ENCODE results near the gene INTS6. TPM values are rescaled to one million over a fixed set of nuclear protein-coding genes. Genes with fewer than 3 reads are reported as not detected.

INTS6 gene
- total and polyA plus RNA-seq, 4 donors = 9.5 to 57.7 (median 21.1) TPM

DNA sequence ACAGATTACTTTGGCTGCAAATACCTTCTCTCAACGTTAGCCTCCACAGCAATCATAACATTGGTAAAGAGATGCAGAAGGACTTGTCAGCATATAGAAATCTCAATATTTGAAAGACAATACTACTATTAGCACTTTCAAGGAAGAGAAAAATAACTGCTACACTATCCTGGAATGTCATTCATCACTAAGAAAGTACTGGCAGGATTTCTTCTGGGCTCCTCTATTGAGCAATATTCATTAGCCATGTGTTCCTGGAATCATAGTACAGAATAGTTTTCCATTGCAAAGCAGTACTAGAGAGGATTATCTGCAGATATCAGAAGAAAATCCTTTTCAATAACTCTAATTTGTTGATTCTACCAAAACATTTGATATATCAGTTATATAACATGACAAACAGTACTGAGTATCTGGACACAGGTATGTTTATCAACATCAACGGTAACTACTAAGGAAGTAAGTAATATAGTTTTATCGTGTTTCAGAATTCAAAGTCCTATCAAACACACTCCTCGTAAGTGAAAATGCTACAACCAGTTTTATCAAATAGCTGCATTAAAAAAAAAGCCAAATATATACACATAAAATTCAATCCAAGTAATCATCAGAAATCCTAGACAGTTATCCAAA, 27.3 kb downstream of the INTS6 start:
- TF ChIP-seq, protein P1, sequence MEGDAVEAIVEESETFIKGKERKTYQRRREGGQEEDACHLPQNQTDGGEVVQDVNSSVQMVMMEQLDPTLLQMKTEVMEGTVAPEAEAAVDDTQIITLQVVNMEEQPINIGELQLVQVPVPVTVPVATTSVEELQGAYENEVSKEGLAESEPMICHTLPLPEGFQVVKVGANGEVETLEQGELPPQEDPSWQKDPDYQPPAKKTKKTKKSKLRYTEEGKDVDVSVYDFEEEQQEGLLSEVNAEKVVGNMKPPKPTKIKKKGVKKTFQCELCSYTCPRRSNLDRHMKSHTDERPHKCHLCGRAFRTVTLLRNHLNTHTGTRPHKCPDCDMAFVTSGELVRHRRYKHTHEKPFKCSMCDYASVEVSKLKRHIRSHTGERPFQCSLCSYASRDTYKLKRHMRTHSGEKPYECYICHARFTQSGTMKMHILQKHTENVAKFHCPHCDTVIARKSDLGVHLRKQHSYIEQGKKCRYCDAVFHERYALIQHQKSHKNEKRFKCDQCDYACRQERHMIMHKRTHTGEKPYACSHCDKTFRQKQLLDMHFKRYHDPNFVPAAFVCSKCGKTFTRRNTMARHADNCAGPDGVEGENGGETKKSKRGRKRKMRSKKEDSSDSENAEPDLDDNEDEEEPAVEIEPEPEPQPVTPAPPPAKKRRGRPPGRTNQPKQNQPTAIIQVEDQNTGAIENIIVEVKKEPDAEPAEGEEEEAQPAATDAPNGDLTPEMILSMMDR (IDR thresholded peaks at IDR 0.05; ENCODE audit: control extremely low read depth, extremely low read depth) = no peak
- no peak overlapping the region for H3K4me3 ChIP-seq
- no peaks in the 10 kb centered on the region for H3K9me3 ChIP-seq (ENCODE audit: control insufficient read depth in 4 of 4, insufficient read depth in 3 of 4, low read length in 3 of 4)
- no peaks in the 10 kb centered on the region for H3K27me3 ChIP-seq (ENCODE audit: control insufficient read depth in 3 of 3, insufficient read depth in 3 of 3, low read length in 2 of 3)
- H3K36me3 ChIP-seq (ENCODE audit: control insufficient read depth in 4 of 4, insufficient read depth in 4 of 4, low read length in 4 of 4) = peaks cover 1 to 4% (median 3%) of the 10 kb centered on the region in 4 donors
- 76% methylated on average over 4 of the region's 4 CpGs for WGBS, 2 donors
- no peak overlapping the region for H3K27ac ChIP-seq (ENCODE audit: low read depth in 1 of 2, low read length in 1 of 2)
- peaks cover 0 to 21% (median 0%) of the 10 kb centered on the region in 5 donors for H3K4me1 ChIP-seq (ENCODE audit: control insufficient read depth in 5 of 5, insufficient read depth in 5 of 5, low read length in 5 of 5)
- ATAC-seq (ENCODE audit: insufficient read depth, low FRiP score) (no peak), DNase-seq (peak in 2 of 3 donors; percentile 15 to 44)
- H3K9ac ChIP-seq (ENCODE audit: insufficient read depth in 1 of 2, low read length in 2 of 2) = no peak overlapping the region

DNA sequence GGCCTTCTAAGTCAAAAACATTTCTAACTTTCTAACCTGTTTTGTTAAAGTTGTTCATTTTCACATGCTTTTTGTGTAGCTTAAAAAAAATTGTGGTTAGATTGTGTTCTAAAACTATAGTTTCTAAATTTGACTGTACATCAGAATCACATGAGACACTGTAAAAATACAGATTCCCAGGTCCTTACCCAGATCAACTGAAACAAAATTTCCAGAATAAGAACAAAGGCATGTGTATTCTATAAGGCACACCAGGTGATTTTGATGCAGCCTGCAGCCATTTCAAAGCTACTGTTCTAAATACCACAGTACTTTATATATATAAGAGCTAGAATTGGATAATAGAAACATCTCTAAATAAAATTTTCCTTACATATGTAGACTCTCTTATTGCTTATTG, 29.1 kb downstream of the INTS6 start:
- Histone ChIP-seq H3K4me1 (ENCODE audit: control insufficient read depth in 5 of 5, insufficient read depth in 5 of 5, low read length in 5 of 5) (peaks cover 0 to 30% (median 0%) of the 10 kb centered on the region in 5 donors), H3K9ac (ENCODE audit: insufficient read depth in 1 of 2, low read length in 2 of 2) (no peak overlapping the region), H3K27me3 (ENCODE audit: control insufficient read depth in 3 of 3, insufficient read depth in 3 of 3, low read length in 2 of 3) (no peaks in the 10 kb centered on the region), H3K9me3 (ENCODE audit: control insufficient read depth in 4 of 4, insufficient read depth in 3 of 4, low read length in 3 of 4) (no peaks in the 10 kb centered on the region), H3K27ac (ENCODE audit: low read depth in 1 of 2, low read length in 1 of 2) (no peak overlapping the region), H3K4me3 (no peak overlapping the region), H3K36me3 (ENCODE audit: control insufficient read depth in 4 of 4, insufficient read depth in 4 of 4, low read length in 4 of 4) (peaks cover 0 to 2% (median under 1%) of the 10 kb centered on the region in 4 donors)
- ATAC-seq (ENCODE audit: insufficient read depth, low FRiP score) = no peak
- TF ChIP-seq, protein P1 (IDR thresholded peaks at IDR 0.05; ENCODE audit: control extremely low read depth, extremely low read depth) = no peak
- DNase-seq = no peak

DNA sequence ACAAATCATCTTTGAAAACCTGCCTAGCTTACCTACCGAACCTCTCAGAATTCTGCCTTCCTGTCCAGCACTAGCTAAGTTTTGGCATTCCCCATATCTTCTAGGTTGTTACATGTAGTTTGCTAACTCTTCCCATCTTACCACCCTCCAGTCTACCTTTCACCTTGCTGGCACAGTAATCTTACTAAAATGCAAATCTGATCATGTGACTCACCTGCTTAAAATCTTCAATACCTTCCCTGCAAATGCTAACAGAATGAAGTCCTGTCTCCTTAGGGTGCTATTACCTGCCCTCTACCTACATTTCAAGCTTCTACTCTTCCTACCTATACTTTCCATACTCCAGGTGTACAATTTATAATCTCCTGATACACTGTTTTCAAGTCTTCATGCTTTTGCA, 30.4 kb downstream of the INTS6 start:
- H3K27ac ChIP-seq (ENCODE audit: low read depth in 1 of 2, low read length in 1 of 2) = no peak overlapping the region
- 80 to 93% methylated on average over 1 of the region's 1 CpG for WGBS, 2 donors
- H3K36me3 ChIP-seq (ENCODE audit: control insufficient read depth in 4 of 4, insufficient read depth in 4 of 4, low read length in 4 of 4) = no peaks in the 10 kb centered on the region
- DNase-seq (no peak), ATAC-seq (ENCODE audit: insufficient read depth, low FRiP score) (no peak)
- H3K4me3 ChIP-seq = no peak overlapping the region
- no peaks in the 10 kb centered on the region for H3K9me3 ChIP-seq (ENCODE audit: control insufficient read depth in 4 of 4, insufficient read depth in 3 of 4, low read length in 3 of 4)
- TF ChIP-seq, protein P1 (IDR thresholded peaks at IDR 0.05; ENCODE audit: control extremely low read depth, extremely low read depth) = no peak
- no peak overlapping the region for H3K9ac ChIP-seq (ENCODE audit: insufficient read depth in 1 of 2, low read length in 2 of 2)
- peaks cover 0 to 30% (median 0%) of the 10 kb centered on the region in 5 donors for H3K4me1 ChIP-seq (ENCODE audit: control insufficient read depth in 5 of 5, insufficient read depth in 5 of 5, low read length in 5 of 5)
- no peaks in the 10 kb centered on the region for H3K27me3 ChIP-seq (ENCODE audit: control insufficient read depth in 3 of 3, insufficient read depth in 3 of 3, low read length in 2 of 3)

Measured in lung (tissue), 12 donors.